Tibial artery (tissue), 4 donors: ENCODE measurements around the gene INTS7.

ENCODE experiments used
- DNase-seq, 2 donors: peaks; one replicate each; pipeline ENCODE4 v3.0.0-alpha.2; 2019
- H3K27ac ChIP-seq, 2 donors: fragments of 200-600 bp; sonication (generic) in 1 of 2; 1 replicate in 1 of 2; 2 replicates in 1 of 2; pipeline ENCODE4 v1.5.1; 2018 to 2019; ENCODE audit warnings: mild to moderate bottlenecking in 1 of 2
- H3K27me3 ChIP-seq, 2 donors: fragments of 200-600 bp; sonication (generic) in 1 of 2; one replicate each; pipeline versions ENCODE4 v1.5.1 to v1.6.0; 2016 to 2019
- H3K36me3 ChIP-seq, 3 donors: fragments of 200-600 bp; sonication (generic) in 2 of 3; one replicate each; pipeline ENCODE4 v1.5.1; 2016 to 2019; ENCODE audit warnings: mild to moderate bottlenecking in 2 of 3
- H3K4me1 ChIP-seq, 4 donors: fragments of 200-600 bp; sonication (generic) in 2 of 4; 1 replicate in 3 of 4; 2 replicates in 1 of 4; pipeline ENCODE4 v1.5.1; 2016 to 2019
- H3K4me3 ChIP-seq, 2 donors: fragments of 200-600 bp; sonication (generic) in 1 of 2; 1 replicate in 1 of 2; 2 replicates in 1 of 2; pipeline ENCODE4 v1.5.1; 2018 to 2019; ENCODE audit warnings: mild to moderate bottlenecking in 2 of 2
- H3K9me3 ChIP-seq, 3 donors: fragments of 200-600 bp; sonication (generic) in 1 of 3; one replicate each; pipeline ENCODE4 v1.5.1; 2016 to 2019
- CTCF ChIP-seq, 2 experiments: fragments of 200-600 bp in 1 of 2; fragments of 450-650 bp in 1 of 2; IDR thresholded peaks; one replicate each; pipeline ENCODE4 v1.5.1; 2017 to 2019; ENCODE audit warnings: antibody characterized with exemption in 2 of 2, mild to moderate bottlenecking in 1 of 2, moderate library complexity in 1 of 2
- intact Hi-C: fragments of 100-400 bp; cut with DNase I; formaldehyde crosslinking; loops from one replicate; pipeline ENCODE4 v1.15.0; 2023; ENCODE audit warnings: low total_unique reads

Gene INTS7

DNA sequence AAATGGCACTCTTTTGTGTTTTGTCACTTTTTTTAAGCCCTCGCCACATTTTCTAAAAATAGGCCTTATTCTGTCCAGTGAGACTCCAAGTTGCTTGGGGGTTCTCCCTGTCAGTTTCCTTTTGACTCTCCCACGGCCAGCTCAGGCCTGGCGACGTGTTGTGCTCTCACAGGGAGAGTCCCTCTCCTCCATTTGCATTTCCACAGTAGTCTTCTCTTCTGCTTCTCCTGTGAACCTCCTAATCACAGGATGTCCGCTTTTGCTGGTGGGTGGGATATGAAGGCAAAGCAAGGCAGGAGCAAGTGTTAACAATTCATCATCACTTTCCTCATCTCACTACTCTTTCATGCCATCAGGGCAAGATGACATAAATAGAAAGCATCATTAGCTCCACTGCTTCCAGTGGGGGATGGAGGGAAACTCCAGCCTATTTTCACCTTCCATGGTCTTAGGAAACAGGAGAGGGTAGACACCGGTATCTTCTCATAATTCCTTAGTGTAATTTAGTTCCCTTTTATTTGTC, 99.8 kb downstream of the INTS7 start:
- H3K4me3 ChIP-seq = no peak overlapping the region
- DNase-seq = no peak
- TF ChIP-seq CTCF (IDR thresholded peaks at IDR 0.05) = no peak
- no peak overlapping the region for H3K27ac ChIP-seq
- no peaks in the 10 kb centered on the region for H3K9me3 ChIP-seq
- H3K27me3 ChIP-seq = peaks cover 0 to 3% of the 10 kb centered on the region in 2 donors
- peaks cover 0 to 19% (median 0%) of the 10 kb centered on the region in 4 donors for H3K4me1 ChIP-seq
- intact Hi-C loops = no loop called here
- no peaks in the 10 kb centered on the region for H3K36me3 ChIP-seq

- H3K27ac ChIP-seq = no peak overlapping the region
- no peak for DNase-seq
- peaks cover 0 to 3% of the 10 kb centered on the region in 2 donors for H3K27me3 ChIP-seq
- H3K9me3 ChIP-seq = no peaks in the 10 kb centered on the region
- H3K36me3 ChIP-seq = no peaks in the 10 kb centered on the region
- peaks cover 0 to 10% (median 0%) of the 10 kb centered on the region in 4 donors for H3K4me1 ChIP-seq
- H3K4me3 ChIP-seq = no peak overlapping the region
- intact Hi-C loops = no loop called here
- TF ChIP-seq CTCF (IDR thresholded peaks at IDR 0.05) = no peak
Observed at GRCh38 chr1:211933946-211934714, 101.2 kb downstream of the INTS7 start.

GRCh38 chr1:211932933-211933254, 102.5 kb downstream of the INTS7 start:
- no peak overlapping the region for H3K27ac ChIP-seq
- no peaks in the 10 kb centered on the region for H3K36me3 ChIP-seq
- H3K9me3 ChIP-seq = no peaks in the 10 kb centered on the region
- no peaks in the 10 kb centered on the region for H3K4me1 ChIP-seq
- H3K27me3 ChIP-seq = peaks cover 0 to 3% of the 10 kb centered on the region in 2 donors
- TF ChIP-seq CTCF (IDR thresholded peaks at IDR 0.05) = no peak
- no peak for DNase-seq
- intact Hi-C loops = no loop called here
- no peak overlapping the region for H3K4me3 ChIP-seq

DNA sequence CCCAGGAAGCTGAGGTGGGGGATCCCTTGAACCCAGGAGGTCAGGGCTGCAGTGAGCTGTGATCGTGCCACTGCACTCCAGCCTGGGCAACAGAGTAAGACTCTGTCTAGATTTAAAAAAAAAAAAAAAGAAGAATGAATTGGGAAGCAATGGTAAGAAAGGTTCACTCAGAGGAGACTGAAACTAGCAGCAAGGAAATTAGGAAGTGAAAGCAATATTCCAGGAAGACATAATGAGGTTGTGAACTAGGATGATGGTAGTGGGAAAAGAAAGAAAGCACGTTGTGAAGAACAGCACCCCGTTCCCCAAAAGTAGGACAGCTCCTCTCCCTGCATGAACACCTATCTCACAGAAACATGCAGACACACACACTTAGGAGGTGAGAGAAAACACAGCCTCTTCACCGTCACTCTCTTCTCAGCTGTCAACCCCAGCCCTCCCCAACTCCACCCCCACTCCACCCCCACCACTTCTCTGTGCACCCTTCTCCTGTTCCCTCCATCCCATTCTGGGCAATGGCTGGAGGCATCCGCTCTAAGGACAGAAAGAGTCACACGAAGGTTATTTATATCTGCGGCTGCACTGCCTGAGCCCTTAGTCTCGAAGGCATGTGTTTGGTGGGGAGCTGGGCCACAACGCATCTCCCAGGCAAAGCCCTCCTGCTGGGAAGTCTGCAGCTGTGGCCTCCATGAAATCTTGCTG, 103.0 kb downstream of the INTS7 start:
- H3K4me3 ChIP-seq = no peak overlapping the region
- no peaks in the 10 kb centered on the region for H3K4me1 ChIP-seq
- no peaks in the 10 kb centered on the region for H3K36me3 ChIP-seq
- no peak for TF ChIP-seq CTCF (IDR thresholded peaks at IDR 0.05)
- no peak overlapping the region for H3K27ac ChIP-seq
- intact Hi-C loops = no loop called here
- no peak for DNase-seq
- peaks cover 0 to 3% of the 10 kb centered on the region in 2 donors for H3K27me3 ChIP-seq
- no peaks in the 10 kb centered on the region for H3K9me3 ChIP-seq

- Histone ChIP-seq H3K4me3 (no peak overlapping the region), H3K27me3 (peaks cover 0 to 3% of the 10 kb centered on the region in 2 donors)
- DNase-seq = no peak
Observed at GRCh38 chr1:211929683-211930082, 105.7 kb downstream of the INTS7 start.

More at GRCh38 chr1:211929683-211930082, 105.7 kb downstream of the INTS7 start:
- H3K4me1 ChIP-seq = no peaks in the 10 kb centered on the region
- intact Hi-C loops = no loop called here
- no peak for TF ChIP-seq CTCF (IDR thresholded peaks at IDR 0.05)
- H3K9me3 ChIP-seq = no peaks in the 10 kb centered on the region
- H3K36me3 ChIP-seq = no peaks in the 10 kb centered on the region
- no peak overlapping the region for H3K27ac ChIP-seq
